H9 (cell line): Measurements from ENCODE around the gene RRAD. TPM values are rescaled to one million over a fixed set of nuclear protein-coding genes. Genes with fewer than 3 reads are reported as not detected.

Experiments
- DNase-seq: peaks from one replicate; pipeline ENCODE4 v3.0.0-alpha.2; 2017
- H2AFZ ChIP-seq: one replicate; pipeline ENCODE4 v1.6.1; 2013; ENCODE audit warnings: mild to moderate bottlenecking, low read length, control low read depth, moderate library complexity
- H2AK5ac ChIP-seq: 2 replicates; pipeline ENCODE4 v1.6.1; 2013; ENCODE audit warnings: low read length, control low read depth, mixed read lengths; ENCODE audit not compliant: insufficient read length
- H2BK120ac ChIP-seq: one replicate; pipeline ENCODE4 v1.6.1; 2013; ENCODE audit warnings: low read depth, mild to moderate bottlenecking, low read length, control low read depth, inconsistent platforms; ENCODE audit not compliant: poor library complexity, severe bottlenecking
- H2BK12ac ChIP-seq: 2 replicates; pipeline ENCODE4 v1.6.1; 2013; ENCODE audit warnings: low read length, control low read depth, mixed read lengths, low read depth; ENCODE audit not compliant: insufficient read length
- H2BK15ac ChIP-seq: 2 replicates; pipeline ENCODE4 v1.6.1; 2013; ENCODE audit warnings: low read depth, low read length, control low read depth
- H2BK20ac ChIP-seq: one replicate; pipeline ENCODE4 v1.6.1; 2013; ENCODE audit warnings: low read depth, mild to moderate bottlenecking, low read length, control low read depth, inconsistent platforms; ENCODE audit not compliant: poor library complexity, severe bottlenecking
- H2BK5ac ChIP-seq: 2 replicates; pipeline ENCODE4 v1.6.1; 2013; ENCODE audit warnings: low read length, control low read depth, mixed read lengths; ENCODE audit not compliant: insufficient read length
- H3K14ac ChIP-seq: 2 replicates; pipeline ENCODE4 v1.6.1; 2013; ENCODE audit warnings: low read length, control low read depth; ENCODE audit not compliant: insufficient read depth
- H3K18ac ChIP-seq: 2 replicates; pipeline ENCODE4 v1.6.1; 2013; ENCODE audit warnings: low read depth, mild to moderate bottlenecking, mixed read lengths, low read length, control low read depth; ENCODE audit not compliant: insufficient read length
- H3K23ac ChIP-seq: 2 replicates; pipeline ENCODE4 v1.6.1; 2013; ENCODE audit warnings: low read length, control low read depth, mixed read lengths, low read depth; ENCODE audit not compliant: insufficient read length
- H3K23me2 ChIP-seq: 2 replicates; pipeline ENCODE4 v1.6.1; 2013; ENCODE audit warnings: low read depth, mild to moderate bottlenecking, mixed read lengths, low read length, control low read depth; ENCODE audit not compliant: insufficient read length, poor library complexity, severe bottlenecking
- H3K27ac ChIP-seq: 2 replicates; pipeline ENCODE4 v1.5.1; 2013; ENCODE audit warnings: low read length, control low read depth, mixed read lengths, low read depth; ENCODE audit not compliant: insufficient read length
- H3K27me3 ChIP-seq: 2 replicates; pipeline ENCODE4 v1.6.1; 2013; ENCODE audit warnings: low read length, control low read depth, inconsistent platforms; ENCODE audit not compliant: insufficient read depth
- H3K4ac ChIP-seq: 2 replicates; pipeline ENCODE4 v1.6.1; 2013; ENCODE audit warnings: low read depth, mild to moderate bottlenecking, control low read depth, inconsistent platforms, low read length, moderate library complexity
- H3K4me1 ChIP-seq: 2 replicates; pipeline ENCODE4 v1.6.1; 2013; ENCODE audit warnings: low read length, control low read depth, inconsistent platforms; ENCODE audit not compliant: insufficient read depth
- H3K4me2 ChIP-seq: 2 replicates; pipeline ENCODE4 v1.6.1; 2013; ENCODE audit warnings: low read length, control low read depth, mixed read lengths; ENCODE audit not compliant: insufficient read length, insufficient read depth
- H3K56ac ChIP-seq: 2 replicates; pipeline ENCODE4 v1.6.1; 2013; ENCODE audit warnings: low read depth, mild to moderate bottlenecking, mixed read lengths, low read length, control low read depth; ENCODE audit not compliant: insufficient read length
- H3K79me1 ChIP-seq: 2 replicates; pipeline ENCODE4 v1.6.1; 2013; ENCODE audit warnings: low read depth, mild to moderate bottlenecking, moderate library complexity, low read length, control low read depth, inconsistent platforms; ENCODE audit not compliant: insufficient read depth, poor library complexity, severe bottlenecking
- H3K79me2 ChIP-seq: 2 replicates; pipeline ENCODE4 v1.6.1; 2013; ENCODE audit warnings: low read length, control low read depth, inconsistent platforms; ENCODE audit not compliant: insufficient read depth
- H3K9ac ChIP-seq: 2 replicates; pipeline ENCODE4 v1.6.1; 2013; ENCODE audit warnings: low read length, control low read depth, mixed read lengths; ENCODE audit not compliant: insufficient read length; ENCODE audit errors: extremely low read depth
- H3K9me3 ChIP-seq: one replicate; pipeline ENCODE4 v1.6.1; 2013; ENCODE audit warnings: low read depth, low read length, inconsistent platforms; ENCODE audit not compliant: control insufficient read depth
- H3T11ph ChIP-seq: one replicate; pipeline ENCODE4 v1.6.1; 2013; ENCODE audit warnings: mild to moderate bottlenecking, low read length, control low read depth, inconsistent platforms
- H4K20me1 ChIP-seq: one replicate; pipeline ENCODE4 v1.6.1; 2013; ENCODE audit not compliant: control insufficient read depth, insufficient read length, insufficient read depth
- H4K5ac ChIP-seq: 2 replicates; pipeline ENCODE4 v1.6.1; 2013; ENCODE audit warnings: low read depth, mild to moderate bottlenecking, mixed read lengths, low read length, control low read depth; ENCODE audit not compliant: insufficient read length
- H4K8ac ChIP-seq: replicated peaks from 2 replicates; pipeline ENCODE4 v1.6.1; 2013; ENCODE audit warnings: low read length, control low read depth, mixed read lengths, low read depth; ENCODE audit not compliant: insufficient read length
- H4K91ac ChIP-seq: 2 replicates; pipeline ENCODE4 v1.6.1; 2013; ENCODE audit warnings: low read depth, mild to moderate bottlenecking, moderate library complexity, mixed read lengths, low read length, control low read depth; ENCODE audit not compliant: insufficient read length
- H3K27ac Mint-ChIP-seq, 3 experiments: 2 replicates in 2 of 3; 3 replicates in 1 of 3; pipeline ENCODE4 v1.8.0; 2020 to 2021; ENCODE audit warnings: mixed read lengths in 3 of 3, mild to moderate bottlenecking in 1 of 3, moderate library complexity in 1 of 3
- H3K27me3 Mint-ChIP-seq: 2 replicates; pipeline ENCODE4 v1.8.0; 2021; ENCODE audit warnings: low read depth, mild to moderate bottlenecking, moderate library complexity, mixed read lengths
- H3K36me3 Mint-ChIP-seq, 3 experiments: 2 replicates in 2 of 3; 3 replicates in 1 of 3; pipeline ENCODE4 v1.8.0; 2020 to 2021; ENCODE audit warnings: low read depth in 3 of 3, mixed read lengths in 3 of 3; ENCODE audit not compliant: insufficient read depth in 1 of 3
- H3K4me1 Mint-ChIP-seq, 2 experiments: 2 replicates each; pipeline ENCODE4 v1.8.0; 2020; ENCODE audit warnings: mixed read lengths in 2 of 2
- H3K4me3 Mint-ChIP-seq, 2 experiments: 2 replicates in 1 of 2; 3 replicates in 1 of 2; pipeline ENCODE4 v1.8.0; 2020 to 2021; ENCODE audit warnings: mild to moderate bottlenecking in 2 of 2, mixed read lengths in 2 of 2, moderate library complexity in 1 of 2
- H3K9me3 Mint-ChIP-seq, 2 experiments: 2 replicates in 1 of 2; 3 replicates in 1 of 2; pipeline ENCODE4 v1.8.0; 2020; ENCODE audit warnings: mild to moderate bottlenecking in 2 of 2, mixed read lengths in 2 of 2, moderate library complexity in 1 of 2
- WGBS: extraction: QIAGEN DNeasy Blood & Tissue Kit; methylation state at CpG from one replicate; pipeline ENCODE4 v1.1.7; 2013; ENCODE audit warnings: missing lambda C conversion rate, low lambda C conversion rate, mixed read lengths; ENCODE audit not compliant: insufficient read length; ENCODE audit errors: extremely low coverage; 5-methylcytosine and 5-hydroxymethylcytosine counted together
- total RNA-seq: library from RNA; stranded (reverse); gene quantifications from 2 replicates; pipeline ENCODE4 v1.2.1, GENCODE V29; 2021
- TF ChIP-seq, protein P1 (sequence below): fragments of 200-600 bp; sonication (generic); conservative IDR thresholded peaks from 3 replicates; pipeline ENCODE4 v1.8.0; 2021; ENCODE audit warnings: antibody characterized with exemption, mild to moderate bottlenecking

RRAD gene
- total RNA-seq, 1 experiment from 2014 or later = 0.72 TPM

DNA sequence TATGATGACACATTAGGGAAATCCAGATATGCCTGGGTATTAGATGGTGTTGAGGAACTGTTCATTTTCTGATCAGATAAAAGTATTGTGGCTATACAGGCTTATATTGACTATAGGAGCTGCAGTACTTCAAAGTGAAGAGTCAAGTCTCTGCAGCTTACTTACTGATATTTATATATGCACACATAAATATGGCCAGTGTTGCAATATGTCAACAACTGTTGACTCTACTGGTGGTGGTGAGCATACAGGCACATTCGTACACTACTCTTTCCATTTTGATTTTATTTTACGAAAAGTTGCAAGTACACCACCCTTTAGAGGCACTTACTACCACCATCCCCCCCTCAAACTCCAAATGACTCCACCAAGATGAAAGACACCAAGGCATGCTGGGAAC is 6.3 kb upstream of the RRAD start:
- Histone ChIP-seq H4K91ac (no peak overlapping the region), H2BK15ac (no peak overlapping the region), H3K56ac (no peak overlapping the region), H3K23me2 (peaks cover 16% of the 10 kb centered on the region), H2AK5ac (no peak overlapping the region), H3K23ac (no peak overlapping the region), H3K14ac (no peak overlapping the region), H3K18ac (no peak overlapping the region), H4K8ac (no peak overlapping the region), H3T11ph (no peak overlapping the region), H3K27me3 (no peaks in the 10 kb centered on the region; the same call in 1 of the 2 replicates), H4K5ac (no peak overlapping the region), H2BK5ac (no peak overlapping the region), H3K4me2 (no peak overlapping the region), H2AFZ (no peak overlapping the region), H3K4ac (no peak overlapping the region), H3K79me2 (no peaks in the 10 kb centered on the region), H4K20me1 (no peaks in the 10 kb centered on the region), H3K9me3 (no peaks in the 10 kb centered on the region), H2BK20ac (no peak overlapping the region), H3K79me1 (no peaks in the 10 kb centered on the region), H2BK120ac (no peak overlapping the region), H3K9ac (no peak overlapping the region), H3K4me1 (no peaks in the 10 kb centered on the region), H3K27ac (no peak overlapping the region), H2BK12ac (no peak overlapping the region)
- Mint-ChIP-seq H3K4me1 (peaks cover 26 to 35% of the 10 kb centered on the region in 2 experiments), H3K27ac (no peak overlapping the region), H3K9me3 (no peaks in the 10 kb centered on the region), H3K27me3 (peaks cover 18% of the 10 kb centered on the region), H3K4me3 (no peak overlapping the region), H3K36me3 (peaks cover 5 to 15% (median 6%) of the 10 kb centered on the region in 3 experiments)
- no peak for DNase-seq
- no CpG with 5 or more reads among the region's 2 CpGs for WGBS
- TF ChIP-seq, protein P1, sequence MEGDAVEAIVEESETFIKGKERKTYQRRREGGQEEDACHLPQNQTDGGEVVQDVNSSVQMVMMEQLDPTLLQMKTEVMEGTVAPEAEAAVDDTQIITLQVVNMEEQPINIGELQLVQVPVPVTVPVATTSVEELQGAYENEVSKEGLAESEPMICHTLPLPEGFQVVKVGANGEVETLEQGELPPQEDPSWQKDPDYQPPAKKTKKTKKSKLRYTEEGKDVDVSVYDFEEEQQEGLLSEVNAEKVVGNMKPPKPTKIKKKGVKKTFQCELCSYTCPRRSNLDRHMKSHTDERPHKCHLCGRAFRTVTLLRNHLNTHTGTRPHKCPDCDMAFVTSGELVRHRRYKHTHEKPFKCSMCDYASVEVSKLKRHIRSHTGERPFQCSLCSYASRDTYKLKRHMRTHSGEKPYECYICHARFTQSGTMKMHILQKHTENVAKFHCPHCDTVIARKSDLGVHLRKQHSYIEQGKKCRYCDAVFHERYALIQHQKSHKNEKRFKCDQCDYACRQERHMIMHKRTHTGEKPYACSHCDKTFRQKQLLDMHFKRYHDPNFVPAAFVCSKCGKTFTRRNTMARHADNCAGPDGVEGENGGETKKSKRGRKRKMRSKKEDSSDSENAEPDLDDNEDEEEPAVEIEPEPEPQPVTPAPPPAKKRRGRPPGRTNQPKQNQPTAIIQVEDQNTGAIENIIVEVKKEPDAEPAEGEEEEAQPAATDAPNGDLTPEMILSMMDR = no peak
